ENCODE results near the gene TBC1D22A. TPM values are rescaled to one million over a fixed set of nuclear protein-coding genes. Genes with fewer than 3 reads are reported as not detected.

Gene TBC1D22A
- total and polyA plus RNA-seq, 8 donors, result 12.0 to 17.6 (median 15.3) TPM

DNA sequence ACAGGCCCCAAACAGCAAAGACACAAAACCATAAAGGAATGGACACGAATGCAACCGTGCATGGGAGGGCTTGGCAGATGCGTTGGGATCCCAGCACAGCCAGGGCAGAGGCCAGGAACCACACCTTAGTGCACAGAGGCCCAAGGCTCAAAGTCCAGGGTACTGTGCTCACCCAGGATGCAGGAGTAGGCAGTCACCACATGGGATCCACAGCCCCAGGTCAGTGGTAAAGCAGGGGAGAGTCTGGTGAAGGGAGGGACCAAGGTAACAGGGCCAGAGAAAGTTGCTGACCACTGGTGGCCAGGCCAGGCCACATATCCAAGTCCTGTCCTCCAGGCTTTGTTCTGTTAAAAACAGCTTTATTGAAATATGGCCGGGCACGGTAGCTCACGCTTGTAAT is 17.9 kb upstream of the TBC1D22A start:
- Histone ChIP-seq H3K9me3 (no peaks in the 10 kb centered on the region), H3K27me3 (no peaks in the 10 kb centered on the region), H3K4me3 (no peak overlapping the region), H3K36me3 (no peaks in the 10 kb centered on the region), H3K4me1 (peaks cover 4 to 7% (median 5%) of the 10 kb centered on the region in 3 donors), H3K27ac (no peak overlapping the region)
- intact Hi-C loops (cut with DNase I), result no loop called here
- no peak for DNase-seq
- ATAC-seq, result peak in 1 of 4 donors; percentile 16
- no peak for FAIRE-seq
- TF ChIP-seq, protein P1, sequence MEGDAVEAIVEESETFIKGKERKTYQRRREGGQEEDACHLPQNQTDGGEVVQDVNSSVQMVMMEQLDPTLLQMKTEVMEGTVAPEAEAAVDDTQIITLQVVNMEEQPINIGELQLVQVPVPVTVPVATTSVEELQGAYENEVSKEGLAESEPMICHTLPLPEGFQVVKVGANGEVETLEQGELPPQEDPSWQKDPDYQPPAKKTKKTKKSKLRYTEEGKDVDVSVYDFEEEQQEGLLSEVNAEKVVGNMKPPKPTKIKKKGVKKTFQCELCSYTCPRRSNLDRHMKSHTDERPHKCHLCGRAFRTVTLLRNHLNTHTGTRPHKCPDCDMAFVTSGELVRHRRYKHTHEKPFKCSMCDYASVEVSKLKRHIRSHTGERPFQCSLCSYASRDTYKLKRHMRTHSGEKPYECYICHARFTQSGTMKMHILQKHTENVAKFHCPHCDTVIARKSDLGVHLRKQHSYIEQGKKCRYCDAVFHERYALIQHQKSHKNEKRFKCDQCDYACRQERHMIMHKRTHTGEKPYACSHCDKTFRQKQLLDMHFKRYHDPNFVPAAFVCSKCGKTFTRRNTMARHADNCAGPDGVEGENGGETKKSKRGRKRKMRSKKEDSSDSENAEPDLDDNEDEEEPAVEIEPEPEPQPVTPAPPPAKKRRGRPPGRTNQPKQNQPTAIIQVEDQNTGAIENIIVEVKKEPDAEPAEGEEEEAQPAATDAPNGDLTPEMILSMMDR (IDR thresholded peaks at IDR 0.05), result no peak
- 64 to 75% methylated on average over 6 of the region's 6 CpGs for WGBS, 2 donors

DNA sequence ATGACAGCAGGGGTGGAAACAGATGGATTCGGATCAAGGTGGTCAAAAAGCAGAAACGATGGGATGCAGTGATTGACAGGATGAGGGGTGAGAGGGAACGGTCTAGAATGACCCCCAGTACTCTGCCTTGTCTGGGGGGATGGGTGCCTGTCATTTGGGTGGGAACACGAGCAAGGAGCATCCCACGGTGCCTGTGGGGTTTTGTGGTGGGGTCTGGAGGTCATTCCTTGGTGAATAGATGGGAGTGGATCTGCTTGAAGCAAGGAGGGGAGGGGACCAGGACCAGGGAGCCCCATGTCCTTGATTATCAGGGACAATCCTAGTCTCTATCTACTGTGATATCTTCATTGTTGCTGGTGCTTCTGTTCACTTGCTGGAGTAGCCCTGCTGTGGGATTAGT is 16.3 kb upstream of the TBC1D22A start:
- DNase-seq (no peak), ATAC-seq (no peak), FAIRE-seq (no peak)
- no peak overlapping the region for H3K4me3 ChIP-seq
- no peaks in the 10 kb centered on the region for H3K36me3 ChIP-seq
- no peaks in the 10 kb centered on the region for H3K9me3 ChIP-seq
- 75 to 77% methylated on average over 5 of the region's 5 CpGs for WGBS, 2 donors
- H3K4me1 ChIP-seq, result peaks cover 0 to 4% (median 0%) of the 10 kb centered on the region in 3 donors
- TF ChIP-seq, protein P1 (IDR thresholded peaks at IDR 0.05), result no peak
- intact Hi-C loops (cut with DNase I), result no loop called here
- no peak overlapping the region for H3K27ac ChIP-seq
- no peaks in the 10 kb centered on the region for H3K27me3 ChIP-seq

DNA sequence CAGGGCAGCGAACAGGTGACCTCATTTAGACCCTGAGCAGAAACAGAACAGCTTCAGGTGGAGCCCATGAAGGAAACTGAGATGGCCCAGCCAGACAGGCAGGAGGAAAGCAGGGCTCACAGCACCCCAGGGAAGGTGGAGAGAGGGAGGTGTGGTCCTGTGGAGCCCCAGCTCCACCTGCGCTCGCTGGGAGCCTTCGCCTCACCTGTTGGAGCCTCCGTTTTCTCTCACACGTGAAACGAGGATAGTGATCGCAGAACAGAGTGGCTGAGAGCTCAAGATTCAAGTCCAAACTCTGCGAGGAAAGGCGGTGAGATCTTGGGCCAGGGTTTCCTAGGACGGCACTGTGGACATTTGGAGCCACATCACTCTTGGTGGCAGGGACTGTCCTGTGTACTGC is 15.8 kb upstream of the TBC1D22A start:
- TF ChIP-seq, protein P1 (IDR thresholded peaks at IDR 0.05), result no peak
- FAIRE-seq (no peak), DNase-seq (peak in 3 of 6 donors; percentile 53 to 63 (median 57)), ATAC-seq (peak; percentile 47 to 83 (median 72))
- H3K4me3 ChIP-seq, result no peak overlapping the region
- no peaks in the 10 kb centered on the region for H3K27me3 ChIP-seq
- intact Hi-C loops (cut with DNase I), result no loop called here
- no peaks in the 10 kb centered on the region for H3K9me3 ChIP-seq
- no peak overlapping the region for H3K27ac ChIP-seq
- peaks cover 0 to 4% (median 0%) of the 10 kb centered on the region in 3 donors for H3K4me1 ChIP-seq
- WGBS, 2 donors, result 30 to 32% methylated on average over 11 of the region's 11 CpGs
- H3K36me3 ChIP-seq, result no peaks in the 10 kb centered on the region

DNA sequence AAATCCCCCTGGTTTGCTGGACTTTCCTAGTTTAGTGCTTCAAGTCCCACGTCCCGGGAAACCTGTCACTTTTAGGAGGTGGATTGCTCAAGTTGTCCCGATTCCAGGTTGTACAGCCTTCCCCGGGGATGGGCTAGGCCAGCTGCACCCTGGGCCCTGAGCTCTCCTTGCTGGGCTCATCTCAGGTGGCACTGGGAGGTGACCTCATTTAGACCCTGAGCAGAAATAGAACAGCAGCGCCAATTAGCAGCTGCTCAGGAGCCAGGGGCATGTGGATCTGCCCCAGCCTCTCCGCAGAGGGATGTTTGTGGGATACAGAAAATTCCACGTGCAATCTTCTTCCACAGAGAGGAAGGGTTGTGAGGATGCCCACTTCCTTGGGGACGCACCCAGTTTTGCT is 14.8 kb upstream of the TBC1D22A start:
- no peak overlapping the region for H3K4me3 ChIP-seq
- intact Hi-C loops (cut with DNase I), result no loop called here
- no peaks in the 10 kb centered on the region for H3K9me3 ChIP-seq
- TF ChIP-seq, protein P1 (IDR thresholded peaks at IDR 0.05), result no peak
- no peaks in the 10 kb centered on the region for H3K36me3 ChIP-seq
- peak in 1 of 4 donors; percentile 27 for ATAC-seq
- FAIRE-seq, result no peak
- WGBS, 2 donors, result 58 to 63% methylated on average over 8 of the region's 8 CpGs
- no peak overlapping the region for H3K27ac ChIP-seq
- H3K4me1 ChIP-seq, result peaks cover 0 to 4% (median 0%) of the 10 kb centered on the region in 3 donors
- H3K27me3 ChIP-seq, result no peaks in the 10 kb centered on the region
- no peak for DNase-seq

DNA sequence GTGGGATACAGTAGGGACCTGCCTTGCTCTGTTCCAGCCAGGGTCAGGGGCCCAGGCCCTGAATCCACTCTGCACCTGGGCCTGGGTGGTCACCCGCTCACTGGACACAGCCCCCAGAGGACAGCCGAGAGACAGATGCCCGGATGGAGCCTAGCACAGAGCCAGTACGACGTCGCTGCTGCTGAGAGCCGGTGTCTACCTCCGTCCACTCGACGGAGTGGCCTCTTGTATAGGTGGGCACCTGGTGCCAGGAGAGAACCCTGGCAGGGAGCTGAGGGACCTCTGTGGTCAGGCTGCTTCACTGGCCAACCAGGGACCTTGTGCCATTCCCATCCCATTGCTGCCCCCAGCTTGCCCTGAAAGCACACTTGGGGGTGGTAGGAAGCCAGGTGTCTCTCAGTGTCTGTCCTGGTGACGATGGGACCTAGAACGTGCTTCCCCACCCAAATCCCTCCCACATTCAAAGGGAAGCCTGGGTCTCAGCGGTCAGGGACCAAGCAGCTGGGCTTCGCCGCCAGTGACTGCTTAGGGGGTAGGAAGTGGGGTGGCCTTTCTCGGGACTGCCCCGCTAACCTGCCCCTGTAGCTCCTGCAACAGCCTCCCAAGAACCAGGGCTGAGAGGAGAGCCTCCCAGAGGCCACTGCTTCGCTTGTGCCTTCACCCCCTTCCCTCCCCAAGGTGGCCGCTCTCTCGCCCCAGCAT is 14.1 kb upstream of the TBC1D22A start:
- FAIRE-seq (no peak), ATAC-seq (no peak), DNase-seq (no peak)
- no peaks in the 10 kb centered on the region for H3K36me3 ChIP-seq
- H3K27ac ChIP-seq, result no peak overlapping the region
- H3K4me3 ChIP-seq, result no peak overlapping the region
- peaks cover 0 to 4% (median 0%) of the 10 kb centered on the region in 3 donors for H3K4me1 ChIP-seq
- no peaks in the 10 kb centered on the region for H3K27me3 ChIP-seq
- intact Hi-C loops (cut with DNase I), result no loop called here
- no peaks in the 10 kb centered on the region for H3K9me3 ChIP-seq
- TF ChIP-seq, protein P1 (IDR thresholded peaks at IDR 0.05), result no peak
- 87 to 89% methylated on average over 20 of the region's 20 CpGs for WGBS, 2 donors
